Left lung (tissue), 10 donors: ENCODE measurements around the gene CCDC57. TPM values are rescaled to one million over a fixed set of nuclear protein-coding genes. Genes with fewer than 3 reads are reported as not detected.
"Not testable (repeated sequence)": the region's sequence is repeated elsewhere in the genome, so short reads cannot be mapped to it uniquely, and the experiment has no call there.

ENCODE experiments used
- ATAC-seq: fragments of 200-7000 bp; cut with Tn5 transposase; one replicate; pipeline ENCODE4 v1.9.1; 2020; ENCODE audit warnings: moderate library complexity
- DNase-seq, 4 donors: peaks; one replicate each; pipeline ENCODE4 v3.0.0-alpha.2; 2013 to 2020
- H3K27ac ChIP-seq, 2 donors: fragments of 200-600 bp; sonication (generic) in 1 of 2; one replicate each; pipeline versions ENCODE4 v1.5.0 to v1.8.0; 2020 to 2021
- H3K27me3 ChIP-seq, 2 donors: fragments of 200-600 bp; sonication (generic) in 1 of 2; one replicate each; pipeline versions ENCODE4 v1.5.0 to v1.8.0; 2020 to 2021
- H3K36me3 ChIP-seq, 2 donors: fragments of 200-600 bp; sonication (generic) in 1 of 2; one replicate each; pipeline versions ENCODE4 v1.5.0 to v1.8.0; 2020 to 2021
- H3K4me1 ChIP-seq, 2 donors: fragments of 200-600 bp; one replicate each; pipeline ENCODE4 v1.8.0; 2021
- H3K4me3 ChIP-seq, 2 donors: fragments of 200-600 bp; sonication (generic) in 1 of 2; one replicate each; pipeline versions ENCODE4 v1.5.0 to v1.8.0; 2020 to 2021; ENCODE audit warnings: mild to moderate bottlenecking in 1 of 2
- H3K9me3 ChIP-seq, 2 donors: fragments of 200-600 bp; sonication (generic) in 1 of 2; one replicate each; pipeline versions ENCODE4 v1.5.0 to v1.8.0; 2020 to 2021
- intact Hi-C, 2 donors: fragments of 100-400 bp; cut with DNase I; formaldehyde crosslinking; loops; one replicate each; pipeline versions ENCODE4 v1.11.2 to v1.14.2; 2022
- polyA plus RNA-seq, 6 donors: library from polyadenylated mRNA; unstranded; fragments of 120-200 nt; gene quantifications; one replicate each; pipeline ENCODE4 v1.2.1, GENCODE V29; 2013; ENCODE audit not compliant: insufficient read length in 6 of 6
- total RNA-seq, 2 donors: library from RNA; stranded (reverse); fragmentation: NEBNext Ultra II Directional; extraction: Animal tissue kit (Norgen Biotek cat#: 25700); gene quantifications; one replicate each; pipeline ENCODE4 v1.2.1, GENCODE V29; 2021
- TF ChIP-seq, protein P1 (sequence below), 2 donors: fragments of 200-600 bp; sonication (generic) in 1 of 2; IDR thresholded peaks; one replicate each; pipeline versions ENCODE4 v1.5.0 to v1.8.0; 2021; ENCODE audit warnings: antibody characterized with exemption in 2 of 2
- donor health status: DM: no; HTN: yes; CAD: no.
- donor health status: DM: no; HTN: no; CAD: no.

Gene CCDC57
- total and polyA plus RNA-seq, 8 donors, result 41.7 to 73.4 (median 59.8) TPM

DNA sequence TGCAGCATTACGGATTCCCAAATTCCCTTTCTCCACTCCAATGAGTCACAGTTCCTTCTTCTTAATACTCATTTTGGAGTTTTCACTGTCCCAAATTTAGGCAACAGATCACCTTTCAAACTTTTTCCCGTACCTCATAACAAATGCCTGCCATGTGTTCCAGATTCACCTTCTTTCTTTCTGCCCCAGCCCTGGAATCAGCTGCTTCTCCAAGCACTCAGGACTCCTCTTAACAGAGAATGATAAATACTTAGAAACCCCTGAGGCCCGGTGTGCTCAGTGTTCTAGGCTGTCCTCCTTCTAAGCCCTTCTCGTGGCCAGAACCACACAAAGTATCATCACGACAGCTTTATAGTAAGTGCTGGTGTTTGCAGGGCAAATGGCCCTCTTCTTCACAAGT is 45.9 kb upstream of the CCDC57 start:
- TF ChIP-seq, protein P1, sequence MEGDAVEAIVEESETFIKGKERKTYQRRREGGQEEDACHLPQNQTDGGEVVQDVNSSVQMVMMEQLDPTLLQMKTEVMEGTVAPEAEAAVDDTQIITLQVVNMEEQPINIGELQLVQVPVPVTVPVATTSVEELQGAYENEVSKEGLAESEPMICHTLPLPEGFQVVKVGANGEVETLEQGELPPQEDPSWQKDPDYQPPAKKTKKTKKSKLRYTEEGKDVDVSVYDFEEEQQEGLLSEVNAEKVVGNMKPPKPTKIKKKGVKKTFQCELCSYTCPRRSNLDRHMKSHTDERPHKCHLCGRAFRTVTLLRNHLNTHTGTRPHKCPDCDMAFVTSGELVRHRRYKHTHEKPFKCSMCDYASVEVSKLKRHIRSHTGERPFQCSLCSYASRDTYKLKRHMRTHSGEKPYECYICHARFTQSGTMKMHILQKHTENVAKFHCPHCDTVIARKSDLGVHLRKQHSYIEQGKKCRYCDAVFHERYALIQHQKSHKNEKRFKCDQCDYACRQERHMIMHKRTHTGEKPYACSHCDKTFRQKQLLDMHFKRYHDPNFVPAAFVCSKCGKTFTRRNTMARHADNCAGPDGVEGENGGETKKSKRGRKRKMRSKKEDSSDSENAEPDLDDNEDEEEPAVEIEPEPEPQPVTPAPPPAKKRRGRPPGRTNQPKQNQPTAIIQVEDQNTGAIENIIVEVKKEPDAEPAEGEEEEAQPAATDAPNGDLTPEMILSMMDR (IDR thresholded peaks at IDR 0.05), result no peak
- H3K27me3 ChIP-seq, result no peaks in the 10 kb centered on the region
- no peaks in the 10 kb centered on the region for H3K4me1 ChIP-seq
- H3K4me3 ChIP-seq, result no peak overlapping the region
- no peaks in the 10 kb centered on the region for H3K9me3 ChIP-seq
- no peak overlapping the region for H3K27ac ChIP-seq
- H3K36me3 ChIP-seq, result peaks cover 3 to 82% of the 10 kb centered on the region in 2 donors
- DNase-seq (no peak), ATAC-seq (no peak)
- intact Hi-C loops, result no loop called here

DNA sequence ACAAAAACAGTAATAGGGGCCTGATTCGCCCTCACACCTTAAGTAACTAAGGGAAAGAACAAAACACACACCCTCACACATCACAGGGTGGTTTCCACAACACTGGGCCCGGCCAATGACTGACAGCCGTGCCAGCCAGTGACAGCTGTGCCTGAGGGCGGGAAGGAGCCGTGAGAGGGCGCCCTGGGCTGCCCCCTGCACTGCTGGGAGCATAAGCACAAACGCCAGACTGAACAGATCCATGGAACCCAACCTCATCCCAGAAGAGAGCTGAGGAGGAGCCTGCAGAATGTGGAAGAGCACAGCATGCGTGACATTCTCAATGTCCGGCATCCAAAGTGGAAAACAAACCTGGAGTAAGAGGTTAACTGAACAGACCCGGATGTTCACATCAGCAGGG is 44.8 kb upstream of the CCDC57 start:
- TF ChIP-seq, protein P1 (IDR thresholded peaks at IDR 0.05), result no peak
- no peaks in the 10 kb centered on the region for H3K27me3 ChIP-seq
- H3K4me3 ChIP-seq, result no peak overlapping the region
- DNase-seq, result peak in 1 of 4 donors; percentile 63
- H3K27ac ChIP-seq, result no peak overlapping the region
- peak; percentile 72 for ATAC-seq
- intact Hi-C loops, result no loop called here
- H3K4me1 ChIP-seq, result no peaks in the 10 kb centered on the region
- peaks cover 3 to 82% of the 10 kb centered on the region in 2 donors for H3K36me3 ChIP-seq
- H3K9me3 ChIP-seq, result no peaks in the 10 kb centered on the region

DNA sequence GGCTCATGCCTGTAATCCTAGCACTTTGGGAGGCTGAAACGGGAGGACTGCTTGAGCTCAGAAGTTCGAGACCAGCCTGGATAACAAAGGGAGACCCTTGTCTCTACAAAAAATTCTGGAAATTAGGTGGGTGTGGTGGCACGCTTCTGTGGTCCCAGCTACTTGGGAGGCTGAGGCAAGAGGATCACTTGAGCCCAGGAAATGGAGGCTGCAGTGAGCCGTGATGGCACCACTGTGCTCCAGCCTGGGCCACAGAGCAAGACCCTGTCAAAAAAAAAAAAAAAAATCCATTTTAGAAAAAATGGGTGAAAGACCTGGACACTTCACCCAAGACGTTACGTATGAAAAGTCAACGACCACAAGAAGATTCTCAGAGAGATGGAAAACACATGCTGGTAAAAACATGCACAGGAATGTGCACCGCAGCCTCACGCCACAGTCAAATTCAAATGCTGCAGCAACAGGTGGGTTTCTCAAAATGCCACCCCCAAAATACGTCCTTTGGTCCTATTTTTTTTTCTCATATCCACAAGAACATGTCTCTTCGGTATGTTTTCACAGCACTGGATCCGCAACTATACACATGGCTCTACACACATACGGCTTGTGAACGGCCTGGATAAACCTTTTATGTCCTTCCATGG is 43.7 kb upstream of the CCDC57 start:
- H3K4me1 ChIP-seq, result no peaks in the 10 kb centered on the region
- no peak overlapping the region for H3K4me3 ChIP-seq
- DNase-seq (peak in 1 of 4 donors; percentile 13), ATAC-seq (no peak)
- no peak overlapping the region for H3K27ac ChIP-seq
- no peaks in the 10 kb centered on the region for H3K27me3 ChIP-seq
- TF ChIP-seq, protein P1 (IDR thresholded peaks at IDR 0.05), result no peak
- intact Hi-C loops, result no loop called here
- no peaks in the 10 kb centered on the region for H3K9me3 ChIP-seq
- peaks cover 6 to 82% of the 10 kb centered on the region in 2 donors for H3K36me3 ChIP-seq

DNA sequence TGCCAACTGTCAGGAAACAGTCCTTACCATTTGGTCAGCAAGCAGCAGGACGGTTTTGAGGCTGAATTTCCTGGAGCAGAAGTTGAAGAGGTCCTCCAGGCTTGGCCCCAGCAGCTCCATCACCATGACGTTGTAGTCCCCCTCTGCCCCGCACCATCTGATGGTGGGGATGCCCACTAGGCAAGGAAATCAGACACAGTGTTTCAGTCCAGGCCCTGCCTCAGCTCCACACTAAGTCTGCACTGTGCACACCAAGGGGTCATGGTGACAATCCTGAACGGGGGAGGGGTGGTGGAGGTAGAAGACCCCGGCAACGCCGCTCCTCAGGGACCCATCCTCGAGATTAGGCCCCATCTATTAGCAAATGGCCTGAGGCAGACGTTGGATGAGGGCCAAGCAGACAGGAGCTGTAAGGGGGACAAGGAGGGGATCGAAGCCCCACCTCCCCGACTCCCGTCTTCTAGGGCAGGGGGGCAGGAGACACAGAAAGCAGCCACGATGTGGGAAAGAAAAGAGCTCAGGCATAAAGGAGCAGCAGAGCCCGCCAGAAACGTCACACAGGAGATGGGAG is 42.8 kb upstream of the CCDC57 start:
- Histone ChIP-seq H3K4me3 (no peak overlapping the region), H3K27ac (no peak overlapping the region), H3K9me3 (no peaks in the 10 kb centered on the region), H3K4me1 (no peaks in the 10 kb centered on the region), H3K27me3 (no peaks in the 10 kb centered on the region), H3K36me3 (peaks cover 10 to 82% of the 10 kb centered on the region in 2 donors)
- intact Hi-C loops, result no loop called here
- ATAC-seq (no peak), DNase-seq (peak in 1 of 4 donors; percentile 4)
- TF ChIP-seq, protein P1 (IDR thresholded peaks at IDR 0.05), result no peak

DNA sequence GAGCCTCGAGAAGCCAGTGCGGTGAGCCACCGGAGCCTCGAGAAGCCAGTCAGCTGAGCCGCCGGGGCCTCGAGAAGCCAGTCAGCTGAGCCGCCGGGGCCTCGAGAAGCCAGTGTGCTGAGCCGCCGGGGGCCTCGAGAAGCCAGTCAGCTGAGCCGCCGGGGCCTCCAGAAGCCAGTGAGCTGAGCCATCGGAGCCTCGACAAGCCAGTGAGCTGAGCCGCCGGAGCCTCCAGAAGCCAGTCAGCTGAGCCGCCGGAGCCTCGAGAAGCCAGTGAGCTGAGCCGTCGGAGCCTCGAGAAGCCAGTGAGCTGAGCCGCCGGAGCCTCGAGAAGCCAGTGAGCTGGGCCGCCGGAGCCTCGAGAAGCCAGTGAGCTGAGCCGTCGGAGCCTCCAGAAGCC is 42.1 kb upstream of the CCDC57 start:
- H3K27ac ChIP-seq, intact Hi-C loops, H3K4me1 ChIP-seq, ATAC-seq, H3K27me3 ChIP-seq, H3K9me3 ChIP-seq, H3K4me3 ChIP-seq: not testable (repeated sequence)
- DNase-seq, result peak in 1 of 4 donors; percentile 16
- peaks cover 10 to 88% of the 10 kb centered on the region in 2 donors for H3K36me3 ChIP-seq

DNA sequence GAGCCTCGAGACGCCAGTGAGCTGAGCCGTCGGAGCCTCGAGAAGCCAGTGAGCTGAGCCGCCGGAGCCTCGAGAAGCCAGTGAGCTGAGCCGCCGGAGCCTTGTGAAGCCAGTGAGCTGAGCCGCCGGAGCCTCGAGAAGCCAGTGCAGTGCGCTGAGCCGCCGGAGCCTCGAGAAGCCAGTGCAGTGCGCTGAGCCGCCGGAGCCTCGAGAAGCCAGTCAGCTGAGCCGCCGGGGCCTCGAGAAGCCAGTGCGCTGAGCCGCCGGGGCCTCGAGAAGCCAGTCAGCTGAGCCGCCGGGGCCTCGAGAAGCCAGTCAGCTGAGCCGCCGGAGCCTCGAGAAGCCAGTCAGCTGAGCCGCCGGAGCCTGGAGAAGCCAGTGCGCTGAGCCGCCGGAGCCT is 41.5 kb upstream of the CCDC57 start:
- H3K27me3 ChIP-seq, H3K4me1 ChIP-seq, H3K27ac ChIP-seq, DNase-seq, H3K9me3 ChIP-seq, H3K4me3 ChIP-seq, ATAC-seq, intact Hi-C loops: not testable (repeated sequence)
- peaks cover 10 to 88% of the 10 kb centered on the region in 2 donors for H3K36me3 ChIP-seq
